ENCODE data around the gene TGM1.

TGM1 gene

DNA sequence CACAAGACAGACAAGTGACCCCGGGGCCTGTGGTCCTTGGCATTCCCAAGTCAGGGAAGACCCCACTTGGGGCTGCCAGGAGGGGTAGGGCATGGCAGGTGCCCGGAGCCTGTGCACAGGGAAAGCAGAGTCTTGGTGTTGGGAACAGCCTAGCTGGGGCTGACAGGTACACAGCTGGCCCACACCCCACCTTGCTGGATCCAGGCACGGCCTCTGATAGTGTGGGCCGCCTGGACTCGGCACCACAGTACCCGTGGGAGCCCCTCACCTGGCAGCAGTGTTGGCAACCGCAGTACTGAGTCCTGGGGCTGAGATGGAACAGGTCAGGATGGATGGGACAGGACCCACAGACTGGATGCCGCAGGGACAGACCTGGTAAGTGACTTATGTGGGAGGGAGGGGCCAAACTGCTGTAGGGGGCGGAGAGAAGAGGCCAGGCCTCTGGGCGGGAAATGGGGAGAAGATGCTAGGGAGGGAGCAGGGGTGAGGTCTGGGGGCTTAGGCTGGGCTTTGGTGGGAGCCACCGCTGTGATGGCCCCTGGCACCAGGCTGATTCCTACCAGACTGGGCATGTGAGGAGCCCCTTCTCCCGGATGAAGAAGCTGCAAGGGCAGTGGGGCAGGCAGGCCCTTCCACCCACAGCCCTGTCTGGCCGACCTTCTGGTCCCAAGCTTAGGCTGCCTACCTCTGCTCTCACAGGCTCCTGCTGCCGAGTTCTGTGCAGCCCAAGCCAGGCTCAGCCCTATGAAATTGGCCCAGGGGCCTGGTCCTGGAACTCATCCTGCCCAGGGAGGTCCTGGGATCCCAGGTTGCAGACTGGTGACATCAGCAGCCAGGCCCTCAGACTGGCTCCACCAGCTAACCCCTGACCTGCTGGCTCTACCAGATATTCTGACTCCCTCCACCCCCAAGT is at the start of gene TGM1:
Gene TGM1 (minus strand): TSS at position 357 of the 913 bp plus-strand sequence. CDS start 825 bp downstream, outside the sequence.
- Histone ChIP-seq H3K4me1 (ENCODE audit: insufficient read depth, low read length) (0 out of 2 replicates have a peak, but pooled peaks cover 6% of the 10 kb centered on the region), H3K36me3 (ENCODE audit: insufficient read depth, low read length) (no peaks in the 10 kb centered on the region), H3K9me3 (ENCODE audit: control insufficient read depth, insufficient read depth, low read length) (no peaks in the 10 kb centered on the region), H3K9ac (ENCODE audit: low read depth, low read length) (no peak within 1 kb of the TSS)

- 0 out of 2 replicates have a peak, but pooled peaks cover 3% of the 10 kb centered on the region for H3K4me1 ChIP-seq (ENCODE audit: insufficient read depth, low read length)
- H3K9ac ChIP-seq (ENCODE audit: low read depth, low read length), result no peak overlapping the region
- no peaks in the 10 kb centered on the region; the same call in none of the 2 replicates for H3K36me3 ChIP-seq (ENCODE audit: insufficient read depth, low read length)
- H3K9me3 ChIP-seq (ENCODE audit: control insufficient read depth, insufficient read depth, low read length), result no peaks in the 10 kb centered on the region
These were observed 49.0 kb upstream of the TGM1 start for GRCh38 chr14:24311837-24312615.

GRCh38 chr14:24310646-24311604 is 47.9 kb upstream of the TGM1 start, which contains the start of gene LTB4R:
Gene LTB4R (plus strand): TSS chr14:24311502. CDS start chr14:24315652, 4,150 bp downstream.
- H3K36me3 ChIP-seq (ENCODE audit: insufficient read depth, low read length), result no peaks in the 10 kb centered on the region; the same call in none of the 2 replicates

GRCh38 chr14:24310265-24310645 is 47.3 kb upstream of the TGM1 start:
- Histone ChIP-seq H3K9ac (ENCODE audit: low read depth, low read length) (no peak overlapping the region), H3K4me1 (ENCODE audit: insufficient read depth, low read length) (0 out of 2 replicates have a peak, but pooled peaks cover 3% of the 10 kb centered on the region)

More at GRCh38 chr14:24310646-24311604, 47.9 kb upstream of the TGM1 start, which contains the start of gene LTB4R:
- H3K9me3 ChIP-seq (ENCODE audit: control insufficient read depth, insufficient read depth, low read length), result no peaks in the 10 kb centered on the region
- H3K9ac ChIP-seq (ENCODE audit: low read depth, low read length), result no peak within 1 kb of the TSS
- H3K4me1 ChIP-seq (ENCODE audit: insufficient read depth, low read length), result 0 out of 2 replicates have a peak, but pooled peaks cover 3% of the 10 kb centered on the region

DNA sequence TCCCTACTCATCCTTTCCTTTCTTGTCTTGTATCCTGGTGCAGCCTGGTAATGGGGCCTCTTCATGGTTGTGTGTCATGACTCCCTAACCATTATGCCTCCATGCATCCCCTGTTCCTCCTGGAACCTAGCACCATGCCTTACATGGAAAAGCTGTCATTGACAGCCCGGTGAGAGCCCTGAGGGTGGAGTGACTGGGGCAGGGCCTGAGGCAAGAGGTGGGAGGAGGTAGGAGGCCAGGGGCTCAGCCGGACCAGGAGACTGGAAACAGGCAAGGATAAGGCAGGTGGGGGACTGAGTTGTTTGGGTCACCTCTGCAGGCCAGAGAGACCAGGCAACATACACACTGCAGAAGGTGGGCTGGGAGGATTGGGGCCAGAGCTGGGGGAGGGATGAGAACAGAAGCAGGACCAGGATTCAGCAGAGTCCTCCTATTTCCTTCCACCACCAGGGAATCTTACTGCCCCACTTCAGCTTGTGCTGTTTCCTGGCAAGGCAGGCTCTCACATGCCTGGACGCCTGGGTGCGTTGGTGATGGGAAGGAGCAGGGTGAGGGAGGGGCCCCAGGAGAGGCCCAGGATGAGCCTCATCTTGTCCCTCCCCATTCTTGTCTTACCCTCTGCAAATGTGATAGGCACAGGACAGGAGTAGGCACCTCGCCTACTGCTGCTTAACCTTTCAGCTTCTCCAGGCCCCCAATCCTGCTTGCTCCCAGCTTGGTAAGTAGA is 46.7 kb upstream of the TGM1 start, which contains the start of gene LTB4R2:
Gene LTB4R2 (plus strand): TSS at position 603 of the 727 bp plus-strand sequence. CDS start 525 bp downstream, outside the sequence.
- no peak within 1 kb of the TSS for H3K9ac ChIP-seq (ENCODE audit: low read depth, low read length)
- 0 out of 2 replicates have a peak, but pooled peaks cover 3% of the 10 kb centered on the region for H3K4me1 ChIP-seq (ENCODE audit: insufficient read depth, low read length)
- H3K9me3 ChIP-seq (ENCODE audit: control insufficient read depth, insufficient read depth, low read length), result no peaks in the 10 kb centered on the region
- peaks cover 5% of the 10 kb centered on the region for H3K36me3 ChIP-seq (ENCODE audit: insufficient read depth, low read length)

More at GRCh38 chr14:24310265-24310645, 47.3 kb upstream of the TGM1 start:
- Histone ChIP-seq H3K9me3 (ENCODE audit: control insufficient read depth, insufficient read depth, low read length) (no peaks in the 10 kb centered on the region), H3K36me3 (ENCODE audit: insufficient read depth, low read length) (peaks cover 4% of the 10 kb centered on the region)

- Histone ChIP-seq H3K4me1 (ENCODE audit: insufficient read depth, low read length) (0 out of 2 replicates have a peak, but pooled peaks cover 3% of the 10 kb centered on the region), H3K9me3 (ENCODE audit: control insufficient read depth, insufficient read depth, low read length) (no peaks in the 10 kb centered on the region), H3K36me3 (ENCODE audit: insufficient read depth, low read length) (peaks cover 10% of the 10 kb centered on the region), H3K9ac (ENCODE audit: low read depth, low read length) (no peak overlapping the region)
These were observed 45.6 kb upstream of the TGM1 start for GRCh38 chr14:24308342-24309124.

DNA sequence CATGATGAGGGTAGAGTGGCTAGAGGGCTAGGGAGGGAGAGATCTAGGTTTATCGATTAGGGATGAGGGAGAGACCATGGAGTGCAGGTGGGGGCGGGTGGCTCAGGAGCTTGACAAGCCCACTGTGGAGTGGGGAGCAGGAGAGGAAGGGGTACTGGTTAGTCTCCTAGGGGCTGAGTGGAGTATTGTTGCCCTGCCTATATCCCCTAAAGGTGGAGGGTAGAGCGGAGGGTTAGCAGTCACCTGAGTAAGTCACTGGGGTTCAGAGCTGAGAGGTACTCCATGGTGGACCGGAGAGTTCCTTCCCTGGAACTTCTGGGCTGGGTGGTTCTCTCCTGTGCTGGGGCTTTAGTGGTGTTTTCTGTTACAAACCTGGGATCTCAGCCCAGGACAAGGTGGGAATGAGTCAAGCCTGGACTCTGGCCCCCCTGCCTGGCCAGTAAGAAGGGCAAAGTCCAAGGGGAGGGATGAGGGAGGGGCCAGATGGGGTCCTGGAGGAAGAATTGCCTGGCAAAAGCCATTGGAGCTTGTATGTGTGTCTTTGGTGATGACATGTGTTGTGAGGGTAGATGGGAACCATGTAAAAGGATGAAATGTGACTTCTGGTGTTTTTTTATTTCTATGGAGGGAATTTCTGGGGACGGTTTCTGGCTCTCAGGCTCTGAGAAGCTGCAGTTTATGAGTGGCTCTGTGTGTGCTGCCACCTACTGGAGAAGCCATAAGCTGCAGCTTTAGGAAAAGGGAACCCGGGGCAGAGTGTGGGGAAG is 44.8 kb upstream of the TGM1 start, which contains the start of gene CIDEB:
Gene CIDEB (minus strand): TSS at position 403 of the 767 bp plus-strand sequence. CDS start 119 bp downstream, at position 284.
- no peak within 1 kb of the TSS for H3K9ac ChIP-seq (ENCODE audit: low read depth, low read length)
- H3K4me1 ChIP-seq (ENCODE audit: insufficient read depth, low read length), result 0 out of 2 replicates have a peak, but pooled peaks cover 3% of the 10 kb centered on the region
- H3K9me3 ChIP-seq (ENCODE audit: control insufficient read depth, insufficient read depth, low read length), result no peaks in the 10 kb centered on the region
- peaks cover 10% of the 10 kb centered on the region for H3K36me3 ChIP-seq (ENCODE audit: insufficient read depth, low read length)

DNA sequence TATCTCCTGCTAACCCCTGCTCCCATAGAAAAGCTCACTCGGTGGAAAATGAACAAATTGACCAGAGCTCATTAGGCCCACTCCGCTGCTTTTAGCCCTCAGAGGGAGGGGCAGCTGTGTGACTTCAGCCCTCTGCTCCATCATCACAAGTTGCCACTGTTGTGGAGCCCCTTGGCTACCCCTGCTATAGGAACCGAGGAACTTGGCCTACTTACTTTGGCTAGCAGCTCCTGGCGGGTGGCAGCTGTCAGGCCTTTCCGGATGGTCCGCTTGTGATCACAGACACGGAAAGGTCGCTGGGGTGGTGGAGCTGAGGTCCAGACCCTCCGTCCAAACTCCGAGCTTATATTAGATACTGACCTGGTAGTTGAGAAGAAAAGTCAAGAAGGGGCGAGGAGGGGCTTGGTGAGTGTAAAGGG is 44.2 kb upstream of the TGM1 start:
- no peaks in the 10 kb centered on the region for H3K9me3 ChIP-seq (ENCODE audit: control insufficient read depth, insufficient read depth, low read length)
- H3K9ac ChIP-seq (ENCODE audit: low read depth, low read length), result no peak overlapping the region
- H3K36me3 ChIP-seq (ENCODE audit: insufficient read depth, low read length), result peaks cover 10% of the 10 kb centered on the region
- 0 out of 2 replicates have a peak, but pooled peaks cover 3% of the 10 kb centered on the region for H3K4me1 ChIP-seq (ENCODE audit: insufficient read depth, low read length)

- Histone ChIP-seq H3K9ac (ENCODE audit: low read depth, low read length) (no peak overlapping the region), H3K36me3 (ENCODE audit: insufficient read depth, low read length) (peaks cover 13% of the 10 kb centered on the region), H3K4me1 (ENCODE audit: insufficient read depth, low read length) (0 out of 2 replicates have a peak, but pooled peaks cover 3% of the 10 kb centered on the region)
These were observed 41.0 kb upstream of the TGM1 start for GRCh38 chr14:24304019-24304387.

GRCh38 chr14:24300326-24300980 is 37.5 kb upstream of the TGM1 start:
- peak overlapping the region; percentile 86 for H3K9ac ChIP-seq (ENCODE audit: low read depth, low read length)
- no peaks in the 10 kb centered on the region for H3K9me3 ChIP-seq (ENCODE audit: control insufficient read depth, insufficient read depth, low read length)
- peaks cover 14% of the 10 kb centered on the region for H3K36me3 ChIP-seq (ENCODE audit: insufficient read depth, low read length)
- H3K4me1 ChIP-seq (ENCODE audit: insufficient read depth, low read length), result peaks cover 11% of the 10 kb centered on the region

More at GRCh38 chr14:24304019-24304387, 41.0 kb upstream of the TGM1 start:
- no peaks in the 10 kb centered on the region for H3K9me3 ChIP-seq (ENCODE audit: control insufficient read depth, insufficient read depth, low read length)

All from ES-I3 (cell line).